Coronary artery (tissue), 2 donors: ENCODE data around the gene DCDC2C.
A peak's percentile ranks its signal among the peaks of the same experiment; 100 is the strongest.

ENCODE experiments used
- DNase-seq: peaks from one replicate; pipeline ENCODE4 v3.0.0-alpha.2; 2017; ENCODE audit warnings: low spot score
- H3K27ac ChIP-seq, 2 donors: fragments of 200-600 bp; sonication (generic); one replicate each; pipeline ENCODE4 v1.5.1; 2016 to 2019
- H3K4me3 ChIP-seq: fragments of 200-600 bp; sonication (generic); 2 replicates; pipeline ENCODE4 v1.5.1; 2016; ENCODE audit warnings: mild to moderate bottlenecking, moderate library complexity
- CTCF ChIP-seq: fragments of 200-600 bp; sonication (generic); IDR thresholded peaks from one replicate; pipeline ENCODE4 v1.5.1; 2019; ENCODE audit warnings: antibody characterized with exemption

The DCDC2C gene

GRCh38 chr2:3708576-3708975, 5.2 kb downstream of the DCDC2C start:
- TF ChIP-seq CTCF: no peak
- DNase-seq: no peak
- Histone ChIP-seq H3K4me3 (no peak overlapping the region), H3K27ac (no peak overlapping the region)

- no peak overlapping the region for H3K27ac ChIP-seq
- TF ChIP-seq CTCF: no peak
- no peak for DNase-seq
- H3K4me3 ChIP-seq: no peak overlapping the region
Observed at GRCh38 chr2:3709225-3709624, 5.8 kb downstream of the DCDC2C start.

- no peak for DNase-seq
- no peak for TF ChIP-seq CTCF
- H3K27ac ChIP-seq: no peak overlapping the region
- no peak overlapping the region for H3K4me3 ChIP-seq
Observed at GRCh38 chr2:3712424-3712823, 9.0 kb downstream of the DCDC2C start.

GRCh38 chr2:3712831-3713503, 9.6 kb downstream of the DCDC2C start:
- H3K4me3 ChIP-seq: no peak overlapping the region
- DNase-seq: no peak
- TF ChIP-seq CTCF: no peak
- H3K27ac ChIP-seq: peak overlapping the region in 1 of 2 donors; percentile 11

GRCh38 chr2:3718679-3719078, 15.3 kb downstream of the DCDC2C start:
- no peak overlapping the region for H3K27ac ChIP-seq
- no peak for DNase-seq
- no peak for TF ChIP-seq CTCF
- no peak overlapping the region for H3K4me3 ChIP-seq

GRCh38 chr2:3725002-3725401, 21.6 kb downstream of the DCDC2C start:
- no peak for DNase-seq
- no peak overlapping the region for H3K27ac ChIP-seq

More at GRCh38 chr2:3725002-3725401, 21.6 kb downstream of the DCDC2C start:
- TF ChIP-seq CTCF: no peak
- no peak overlapping the region for H3K4me3 ChIP-seq
